ENCODE results near the gene AIMP2.

The AIMP2 gene

DNA sequence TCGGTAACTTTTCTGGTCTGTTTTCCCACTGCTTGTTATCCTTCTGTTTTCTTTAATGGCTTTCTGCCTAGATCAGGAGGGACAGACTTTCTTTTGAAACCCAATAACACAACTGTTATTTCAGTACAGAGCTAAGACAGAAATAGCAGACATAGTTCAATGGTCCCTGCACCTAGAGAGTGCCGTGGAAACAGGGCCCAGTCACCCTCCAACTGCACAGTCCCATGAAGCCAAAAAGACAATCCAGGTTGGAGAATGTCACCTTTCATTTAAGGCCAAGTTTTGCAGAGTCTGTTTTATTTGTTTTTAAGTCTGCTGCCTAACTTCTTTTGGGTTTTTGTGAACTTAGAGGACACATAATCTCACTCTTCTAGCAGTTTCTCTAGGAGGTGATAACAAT is 2.5 kb downstream of the AIMP2 start:
- TF ChIP-seq, protein P1, sequence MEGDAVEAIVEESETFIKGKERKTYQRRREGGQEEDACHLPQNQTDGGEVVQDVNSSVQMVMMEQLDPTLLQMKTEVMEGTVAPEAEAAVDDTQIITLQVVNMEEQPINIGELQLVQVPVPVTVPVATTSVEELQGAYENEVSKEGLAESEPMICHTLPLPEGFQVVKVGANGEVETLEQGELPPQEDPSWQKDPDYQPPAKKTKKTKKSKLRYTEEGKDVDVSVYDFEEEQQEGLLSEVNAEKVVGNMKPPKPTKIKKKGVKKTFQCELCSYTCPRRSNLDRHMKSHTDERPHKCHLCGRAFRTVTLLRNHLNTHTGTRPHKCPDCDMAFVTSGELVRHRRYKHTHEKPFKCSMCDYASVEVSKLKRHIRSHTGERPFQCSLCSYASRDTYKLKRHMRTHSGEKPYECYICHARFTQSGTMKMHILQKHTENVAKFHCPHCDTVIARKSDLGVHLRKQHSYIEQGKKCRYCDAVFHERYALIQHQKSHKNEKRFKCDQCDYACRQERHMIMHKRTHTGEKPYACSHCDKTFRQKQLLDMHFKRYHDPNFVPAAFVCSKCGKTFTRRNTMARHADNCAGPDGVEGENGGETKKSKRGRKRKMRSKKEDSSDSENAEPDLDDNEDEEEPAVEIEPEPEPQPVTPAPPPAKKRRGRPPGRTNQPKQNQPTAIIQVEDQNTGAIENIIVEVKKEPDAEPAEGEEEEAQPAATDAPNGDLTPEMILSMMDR (IDR thresholded peaks at IDR 0.05; ENCODE audit: low read depth, low read length) = no peak
- no peak overlapping the region for H3K4me3 ChIP-seq (ENCODE audit: low read depth, low read length)

DNA sequence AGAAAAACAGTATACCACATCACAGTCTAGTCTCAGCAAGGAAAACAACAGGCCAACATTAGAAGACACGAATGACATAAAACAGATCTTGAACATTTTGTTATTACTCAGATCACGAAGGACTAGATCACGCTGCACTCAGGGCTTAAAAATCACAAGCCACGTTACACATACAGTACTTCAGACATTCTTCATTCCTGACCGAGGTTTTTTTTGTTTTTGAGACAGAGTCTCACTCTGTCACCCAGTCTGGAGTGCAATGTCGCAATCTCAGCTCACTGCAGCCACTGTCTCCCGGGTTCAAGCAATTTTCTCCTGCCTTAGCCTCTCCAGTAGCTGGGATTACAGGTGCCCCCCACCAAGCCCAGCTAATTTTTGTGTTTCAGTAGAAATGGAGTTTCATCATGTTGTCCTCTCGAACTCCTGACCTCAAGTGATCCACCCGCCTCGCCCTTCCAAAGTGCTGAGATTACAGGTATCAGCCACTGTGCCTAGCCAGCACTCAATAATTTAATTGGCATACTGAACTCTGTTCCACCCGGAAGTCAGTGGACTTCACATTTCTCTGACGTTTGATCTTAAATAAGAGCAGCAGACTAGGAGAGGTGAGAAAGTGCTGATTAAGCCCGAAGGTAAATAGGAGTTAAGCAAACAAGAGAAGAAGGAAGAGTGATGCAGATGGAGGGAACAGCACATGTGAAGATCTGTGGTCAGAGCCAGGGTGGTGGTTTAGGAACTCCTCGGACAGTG is 3.5 kb downstream of the AIMP2 start:
- H3K4me3 ChIP-seq (ENCODE audit: low read depth, low read length) = no peak overlapping the region
- TF ChIP-seq, protein P1 (IDR thresholded peaks at IDR 0.05; ENCODE audit: low read depth, low read length) = no peak

DNA sequence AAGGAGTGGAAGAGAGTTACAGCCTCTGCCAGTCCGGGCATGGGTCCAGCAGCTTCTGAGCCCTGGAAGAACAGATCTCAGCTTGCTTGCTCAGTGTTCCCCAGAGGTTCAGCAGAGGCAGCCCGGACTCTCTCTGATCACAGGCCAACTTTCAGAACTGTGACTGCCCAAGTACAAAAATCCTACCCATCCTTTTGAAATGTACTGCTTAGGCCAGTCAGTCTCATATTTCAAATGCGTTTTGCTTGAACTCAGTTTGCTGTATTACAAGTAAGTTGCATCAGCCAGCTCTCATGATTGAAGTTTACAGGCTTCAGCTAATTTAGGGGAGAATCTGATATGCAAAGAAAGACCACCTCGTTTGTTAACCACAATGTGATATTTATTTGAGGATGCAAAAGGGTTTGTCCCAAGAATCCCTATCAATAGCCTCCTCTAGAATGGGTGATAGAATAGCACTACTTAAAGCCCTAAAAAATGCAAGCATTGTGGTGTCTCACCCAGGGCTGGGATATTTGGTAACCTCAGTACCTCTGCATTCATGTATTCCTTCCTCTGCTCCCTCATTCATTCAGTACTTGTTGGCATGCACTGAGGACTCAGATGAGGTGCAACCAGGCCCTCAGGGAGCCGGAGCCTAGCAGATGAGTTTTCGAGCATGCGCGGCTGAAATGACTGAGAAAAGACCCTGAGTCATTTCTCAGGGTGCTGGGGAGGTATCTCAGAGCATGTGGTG is 7.0 kb downstream of the AIMP2 start:
- no peak overlapping the region for H3K4me3 ChIP-seq (ENCODE audit: low read depth, low read length)
- TF ChIP-seq, protein P1 (IDR thresholded peaks at IDR 0.05; ENCODE audit: low read depth, low read length) = no peak

DNA sequence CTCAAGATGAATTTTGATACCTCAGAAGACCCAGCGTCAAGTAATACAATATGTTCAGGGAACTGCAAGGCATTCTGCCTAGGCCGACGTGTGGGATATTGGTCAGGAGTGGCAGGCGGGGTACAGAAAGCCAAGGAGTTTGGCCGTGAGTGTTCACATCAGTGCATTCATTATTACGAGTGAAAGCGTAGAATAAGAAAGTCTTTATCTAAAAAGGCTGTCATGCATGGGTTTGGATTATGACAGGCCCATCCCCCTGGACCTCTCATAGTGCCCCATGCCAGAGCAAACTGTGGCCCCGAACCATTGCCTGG is 7.5 kb downstream of the AIMP2 start:
- TF ChIP-seq, protein P1 (IDR thresholded peaks at IDR 0.05; ENCODE audit: low read depth, low read length) = no peak
- no peak overlapping the region for H3K4me3 ChIP-seq (ENCODE audit: low read depth, low read length)

DNA sequence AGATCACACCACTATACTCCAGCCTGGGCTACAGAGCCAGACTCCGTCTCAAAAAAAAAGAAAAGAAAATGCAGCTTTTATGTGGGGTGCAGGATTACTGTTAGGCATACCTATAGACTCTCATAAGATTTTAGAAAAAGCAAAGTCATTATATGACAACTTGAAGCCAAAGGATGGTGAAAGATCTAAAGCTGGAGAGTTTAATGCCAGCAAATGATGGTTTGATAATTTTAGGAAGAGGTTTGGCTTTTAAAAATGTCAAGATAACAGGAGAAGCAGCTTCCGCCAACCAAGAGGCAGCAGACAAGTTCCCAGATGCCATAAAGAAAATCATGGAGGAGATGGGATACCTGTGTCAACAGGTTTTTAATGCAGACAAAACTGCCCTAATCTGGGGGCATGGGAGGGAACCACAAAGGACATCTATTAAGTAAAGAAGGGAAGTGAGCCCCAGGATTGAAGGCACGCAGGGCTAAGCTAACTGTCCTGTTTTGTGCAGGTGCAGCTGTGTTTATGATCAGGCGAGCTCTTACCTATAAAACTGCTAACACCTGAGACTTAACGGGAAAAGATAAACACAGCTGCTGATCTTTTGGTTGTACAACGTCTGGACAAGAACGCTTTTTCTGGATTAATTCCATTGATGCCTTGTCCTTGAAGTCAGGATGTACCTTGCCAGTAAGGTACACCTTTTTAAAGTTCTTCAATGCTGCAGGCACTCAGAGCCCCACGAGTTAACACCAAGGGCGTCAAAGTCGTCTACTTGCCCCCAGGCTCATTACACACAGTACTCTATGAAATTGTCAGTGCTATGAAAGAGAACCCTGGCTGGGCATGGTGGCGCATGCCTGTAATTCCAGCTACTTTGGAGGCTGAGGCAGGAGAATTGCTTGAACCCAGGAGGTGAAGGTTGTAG is 11.6 kb downstream of the AIMP2 start:
- TF ChIP-seq, protein P1 (IDR thresholded peaks at IDR 0.05; ENCODE audit: low read depth, low read length) = no peak
- no peak overlapping the region for H3K4me3 ChIP-seq (ENCODE audit: low read depth, low read length)

DNA sequence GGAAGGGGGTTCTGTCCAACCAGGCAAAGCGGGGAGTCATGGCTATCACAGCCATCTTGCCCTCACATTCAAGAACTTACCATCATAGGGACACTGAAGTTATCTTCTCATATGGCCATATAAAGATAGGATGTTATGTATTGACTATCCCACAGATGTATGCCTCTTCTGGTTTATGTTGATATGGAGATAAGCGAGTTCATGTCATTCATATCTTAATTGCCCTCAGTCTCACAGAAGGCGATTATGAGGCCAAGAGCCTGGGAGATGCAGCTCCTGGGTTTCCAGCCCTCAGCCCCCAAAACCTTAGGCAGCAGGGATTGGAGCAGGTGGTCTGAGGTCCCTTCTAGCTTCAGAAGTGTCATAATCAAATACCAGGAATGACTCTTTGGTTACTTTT is 13.6 kb downstream of the AIMP2 start:
- TF ChIP-seq, protein P1 (IDR thresholded peaks at IDR 0.05; ENCODE audit: low read depth, low read length) = no peak
- no peak overlapping the region for H3K4me3 ChIP-seq (ENCODE audit: low read depth, low read length)

All from WI38 (cell line).